PFSK-1 (cell line): ENCODE measurements around the gene RNU6-1.

Source experiments
- FOXP2 ChIP-seq: optimal IDR thresholded peaks from 2 replicates; pipeline ENCODE3; 2011; ENCODE audit warnings: borderline replicate concordance, control low read depth, inconsistent platforms; ENCODE audit not compliant: insufficient read depth; ENCODE audit errors: extremely low read length, extremely low read depth
- POLR2AphosphoS5 ChIP-seq: IDR thresholded peaks from 2 replicates; pipeline ENCODE4 v1.6.1; 2012; ENCODE audit warnings: low read depth, mild to moderate bottlenecking, control low read depth, low read length, moderate library complexity
- REST ChIP-seq, 2 experiments: IDR thresholded peaks; 2 replicates each; pipeline versions ENCODE4 v1.6.1 to v1.8.0; 2011 to 2012; ENCODE audit warnings: low read depth in 2 of 2, low read length in 2 of 2, control low read depth in 1 of 2, inconsistent platforms in 1 of 2, mild to moderate bottlenecking in 1 of 2, moderate library complexity in 1 of 2; ENCODE audit not compliant: insufficient read depth in 1 of 2
- SIN3A ChIP-seq: IDR thresholded peaks from 2 replicates; pipeline ENCODE4 v1.6.1; 2012; ENCODE audit warnings: mild to moderate bottlenecking, low read length, moderate library complexity, borderline replicate concordance; ENCODE audit not compliant: insufficient read depth
- TAF1 ChIP-seq: IDR thresholded peaks from 2 replicates; pipeline ENCODE4 v1.6.1; 2012; ENCODE audit warnings: low read length, control low read depth, borderline replicate concordance; ENCODE audit not compliant: insufficient read depth

The RNU6-1 gene

GRCh38 chr15:67832897-67833709 lies 6.7 kb downstream of the RNU6-1 start:
- no peak for TF ChIP-seq SIN3A
- no peak for TF ChIP-seq FOXP2
- TF ChIP-seq POLR2AphosphoS5, result no peak
- TF ChIP-seq REST (IDR thresholded peaks at IDR 0.05; ENCODE audit: insufficient read depth in 1 of 2, low read depth in 2 of 2, low read length in 2 of 2), result no peak
- no peak for TF ChIP-seq TAF1

DNA sequence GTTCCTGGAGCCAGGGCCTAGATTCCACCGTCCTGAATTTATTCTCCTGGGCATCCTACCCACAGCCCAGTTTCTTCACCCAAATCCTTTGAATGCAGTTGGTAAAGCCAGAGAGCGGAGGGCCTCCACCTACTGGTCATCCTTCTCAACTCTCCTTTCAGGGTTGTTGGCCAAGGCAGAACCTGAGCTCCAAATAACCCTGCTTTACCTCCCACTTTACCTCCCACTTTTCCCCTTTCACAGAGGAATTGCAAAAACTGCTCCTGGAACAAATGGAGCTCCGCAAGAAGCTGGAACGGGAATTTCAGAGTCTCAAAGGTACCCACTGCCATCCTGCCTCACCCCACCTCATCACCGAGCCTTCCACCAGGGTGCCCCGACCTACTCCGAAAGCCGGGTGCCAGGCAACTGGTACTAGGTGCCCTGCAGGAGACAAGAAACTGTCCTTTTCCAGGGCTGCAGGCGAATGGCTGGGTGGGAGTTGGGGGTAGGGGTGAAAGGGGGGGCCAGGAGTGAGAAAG lies 7.8 kb downstream of the RNU6-1 start:
- TF ChIP-seq FOXP2 (no peak), SIN3A (no peak), POLR2AphosphoS5 (no peak), REST (IDR thresholded peaks at IDR 0.05; ENCODE audit: insufficient read depth in 1 of 2, low read depth in 2 of 2, low read length in 2 of 2) (no peak), TAF1 (no peak)

GRCh38 chr15:67831363-67831762 lies 8.5 kb downstream of the RNU6-1 start:
- TF ChIP-seq SIN3A (no peak), TAF1 (no peak), REST (IDR thresholded peaks at IDR 0.05; ENCODE audit: insufficient read depth in 1 of 2, low read depth in 2 of 2, low read length in 2 of 2) (no peak), POLR2AphosphoS5 (no peak), FOXP2 (no peak)

GRCh38 chr15:67829647-67830504 lies 10.0 kb downstream of the RNU6-1 start:
- no peak for TF ChIP-seq TAF1
- no peak for TF ChIP-seq POLR2AphosphoS5
- no peak for TF ChIP-seq REST (IDR thresholded peaks at IDR 0.05; ENCODE audit: insufficient read depth in 1 of 2, low read depth in 2 of 2, low read length in 2 of 2)
- TF ChIP-seq SIN3A, result no peak
- no peak for TF ChIP-seq FOXP2
